Spleen (tissue), 7 donors: Measurements from ENCODE around the gene ACRBP.

Experiments used
- CTCF ChIP-seq, 11 experiments: fragments of 200-600 bp in 7 of 11; fragments of 450-650 bp in 4 of 11; sonication (generic) in 4 of 11; IDR thresholded peaks in 8 of 11; conservative IDR thresholded peaks in 3 of 11; 1 replicate in 7 of 11; 2 replicates in 4 of 11; pipeline versions ENCODE4 v1.4.0 to v1.8.0; 2016 to 2021; ENCODE audit warnings: antibody characterized with exemption in 11 of 11, inconsistent platforms in 4 of 11, mild to moderate bottlenecking in 1 of 11
- POLR2A ChIP-seq, 3 donors: fragments of 450-650 bp; IDR thresholded peaks; one replicate each; pipeline ENCODE4 v1.5.1; 2017; ENCODE audit warnings: antibody characterized with exemption in 3 of 3, mild to moderate bottlenecking in 1 of 3
- POLR2AphosphoS5 ChIP-seq, 3 donors: sonication (generic); formaldehyde crosslinking; IDR thresholded peaks; one replicate each; pipeline ENCODE4 v1.5.1; 2017; ENCODE audit warnings: antibody characterized with exemption in 3 of 3
- donor health status: DM: no; HTN: no; CAD: no; lungs with moderate emphysema.
- donor health status: DM: no; HTN: no; CAD: no.
- donor health status: DM: no; HTN: no; CAD: no.

DNA sequence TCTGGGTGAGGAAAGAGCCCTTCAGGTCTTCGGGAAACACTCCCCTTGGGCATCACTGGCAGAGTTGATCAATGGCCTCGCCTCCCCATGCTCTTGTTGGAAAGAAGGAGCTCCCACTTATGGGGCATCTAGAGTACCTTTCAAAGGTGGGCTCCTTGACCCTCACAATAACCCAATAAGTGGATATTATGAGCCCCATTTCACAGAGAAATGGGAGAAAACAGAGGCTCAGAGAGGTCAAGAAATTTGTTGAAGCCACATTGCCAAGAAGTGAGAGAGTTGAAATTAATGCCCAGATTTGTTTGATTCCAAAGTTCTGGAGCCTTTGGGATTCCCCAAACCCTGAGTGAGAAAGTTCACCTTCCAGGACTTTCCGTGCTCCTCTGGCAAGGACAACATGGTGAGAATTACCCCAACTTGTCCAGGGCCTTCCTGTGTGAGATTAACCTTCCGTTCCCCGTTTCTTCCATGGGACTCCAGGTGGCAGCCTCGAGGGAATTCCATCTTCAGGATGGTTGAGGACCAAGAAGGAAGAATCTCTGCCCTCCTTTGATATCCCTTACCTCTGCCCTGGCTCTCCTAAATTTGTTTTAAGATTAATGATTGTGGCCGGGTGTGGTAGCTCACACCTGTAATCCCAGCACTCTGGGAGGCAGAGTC lies 32.6 kb downstream of the ACRBP start:
- TF ChIP-seq CTCF (IDR thresholded peaks at IDR 0.05 in 8 of 11, conservative IDR thresholded peaks at IDR 0.05 in 3 of 11) (no peak), POLR2AphosphoS5 (IDR thresholded peaks at IDR 0.05) (no peak), POLR2A (IDR thresholded peaks at IDR 0.05) (no peak)
